H4 (cell line): ENCODE results near the gene TMA7. TPM values are rescaled to one million over a fixed set of nuclear protein-coding genes. Genes with fewer than 3 reads are reported as not detected.

Experiments used
- total RNA-seq: library from RNA; depleted of rRNA; stranded (reverse); fragments of >200 nt; shearing (Covaris generic); gene quantifications from 2 replicates; pipeline ENCODE4 v1.2.3, GENCODE V29; 2014; rRNA removed

The TMA7 gene
- total RNA-seq, 1 experiment from 2014 or later, result 502 TPM

Other genes with a start within 250 kb of the TMA7 start
- gene CAMP, start 216.8 kb upstream of the TMA7 start, total RNA-seq, result 0.15 TPM in 1 of 2 replicates, not detected in the other
- 1.3 and 1.5 TPM in 2 replicates for gene ZNF589, start 199.2 kb upstream of the TMA7 start, total RNA-seq
- 16.6 and 20.0 TPM in 2 replicates for gene NME6, start 138.9 kb upstream of the TMA7 start, total RNA-seq
- not detected in 2 replicates for gene SPINK8, start 106.6 kb upstream of the TMA7 start, total RNA-seq
- 0.08 TPM in 1 of 2 replicates, not detected in the other for gene FBXW12, start 68.0 kb upstream of the TMA7 start, total RNA-seq
- gene PLXNB1, start 10.2 kb upstream of the TMA7 start, total RNA-seq, result 4.3 and 9.6 TPM in 2 replicates
- gene CCDC51, start 138 bp upstream of the TMA7 start, total RNA-seq, result 23.3 and 28.6 TPM in 2 replicates
- 5.3 and 5.7 TPM in 2 replicates for gene ATRIP, start 6.5 kb downstream of the TMA7 start, total RNA-seq
- 100 and 108 TPM in 2 replicates for gene SHISA5, start 63.9 kb downstream of the TMA7 start, total RNA-seq
- 4.8 and 5.2 TPM in 2 replicates for gene PFKFB4, start 116.5 kb downstream of the TMA7 start, total RNA-seq
- gene UCN2, start 123.5 kb downstream of the TMA7 start, total RNA-seq, result 0.29 and 0.56 TPM in 2 replicates
- gene COL7A1, start 155.1 kb downstream of the TMA7 start, total RNA-seq, result 6.8 and 7.0 TPM in 2 replicates
- 171 and 176 TPM in 2 replicates for gene UQCRC1, start 169.4 kb downstream of the TMA7 start, total RNA-seq
- gene TMEM89, start 181.5 kb downstream of the TMA7 start, total RNA-seq, result not detected in 2 replicates
- gene SLC26A6, start 195.2 kb downstream of the TMA7 start, total RNA-seq, result 7.8 and 9.6 TPM in 2 replicates
- gene CELSR3, start 222.6 kb downstream of the TMA7 start, total RNA-seq, result 3.0 and 3.1 TPM in 2 replicates
- 8.8 and 21.1 TPM in 2 replicates for gene NCKIPSD, start 245.7 kb downstream of the TMA7 start, total RNA-seq